ENCODE results near the gene ACD.

The ACD gene

GRCh38 chr16:67661101-67661761, 1.2 kb upstream of the ACD start:
- no peak for DNase-seq

- DNase-seq = peak; percentile 58
Measured at GRCh38 chr16:67660564-67661028, 536 bp upstream of the ACD start, which contains the start of gene PARD6A. TSS of gene PARD6A (plus strand) at chr16:67660960. CDS start at chr16:67661039, 79 bp downstream.

- no peak for DNase-seq
Measured at GRCh38 chr16:67658849-67659674, 998 bp downstream of the ACD start.

GRCh38 chr16:67657751-67658518, 2.1 kb downstream of the ACD start:
- DNase-seq = no peak

GRCh38 chr16:67657017-67657608, 2.9 kb downstream of the ACD start:
- DNase-seq = no peak

GRCh38 chr16:67656344-67657016, 3.6 kb downstream of the ACD start:
- DNase-seq = no peak

- DNase-seq = no peak
Measured at GRCh38 chr16:67655363-67655762, 4.7 kb downstream of the ACD start.

- no peak for DNase-seq
Measured at GRCh38 chr16:67654403-67654911, 5.6 kb downstream of the ACD start.

GRCh38 chr16:67653789-67654402, 6.2 kb downstream of the ACD start:
- no peak for DNase-seq

- no peak for DNase-seq
Measured at GRCh38 chr16:67653128-67653788, 6.8 kb downstream of the ACD start.

- no peak for DNase-seq
Measured at GRCh38 chr16:67652578-67653127, 7.4 kb downstream of the ACD start.

- DNase-seq = no peak
Measured at GRCh38 chr16:67651847-67652246, 8.2 kb downstream of the ACD start.

GRCh38 chr16:67651039-67651438, 9.0 kb downstream of the ACD start:
- no peak for DNase-seq

- no peak for DNase-seq
Measured at GRCh38 chr16:67650023-67650422, 10.0 kb downstream of the ACD start.

- no peak for DNase-seq
Measured at GRCh38 chr16:67649494-67649931, 10.5 kb downstream of the ACD start.

GRCh38 chr16:67648764-67649407, 11.2 kb downstream of the ACD start:
- DNase-seq = no peak

GRCh38 chr16:67648088-67648763, 11.8 kb downstream of the ACD start:
- DNase-seq = no peak

- DNase-seq = no peak
Measured at GRCh38 chr16:67647681-67648080, 12.4 kb downstream of the ACD start.

- DNase-seq = no peak
Measured at GRCh38 chr16:67647111-67647651, 12.9 kb downstream of the ACD start.
